Measurements from ENCODE around the gene ZC3HAV1L. TPM values are rescaled to one million over a fixed set of nuclear protein-coding genes. Genes with fewer than 3 reads are reported as not detected.

Gene ZC3HAV1L
- total and polyA plus RNA-seq, 5 experiments from 2014 or later: 0.23 to 0.36 (median 0.26) TPM; not detected in 2

DNA sequence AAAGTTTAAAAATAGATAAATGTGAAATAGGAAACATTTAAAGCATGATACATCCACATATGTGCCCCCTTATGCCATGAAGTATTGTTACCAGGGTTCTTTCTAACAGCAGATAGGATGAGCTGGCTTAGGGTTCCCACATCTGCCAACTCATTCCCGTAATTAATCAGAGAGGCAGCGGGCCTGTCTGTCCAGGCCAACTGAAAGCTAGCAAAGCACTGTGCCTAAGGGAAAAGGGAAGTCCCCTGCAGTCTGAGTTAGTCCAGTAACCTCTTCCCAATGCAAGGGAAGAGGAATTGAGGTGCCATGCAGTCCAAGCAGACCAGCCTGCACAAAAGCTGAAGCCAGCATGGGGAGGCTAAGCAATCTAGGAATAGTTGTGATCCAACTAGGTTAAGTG is 18.3 kb upstream of the ZC3HAV1L start:
- peaks cover 7 to 93% (median 25%) of the 10 kb centered on the region in 3 donors for H3K36me3 Mint-ChIP-seq
- ATAC-seq: no peak
- peaks cover 3 to 29% (median 17%) of the 10 kb centered on the region in 4 donors for H3K4me1 Mint-ChIP-seq
- H3K27ac Mint-ChIP-seq: peak overlapping the region in 7 of 10 donors; percentile 26 to 70 (median 34)
- H3K4me3 Mint-ChIP-seq: no peak overlapping the region
- POLR2A ChIA-PET: interaction anchor here (1.1 to 1.8 kb wide), 3 partner anchors 11 to 41 kb away, joined by 3 to 5 read pairs (median 3); no protein-coding TSS in a partner anchor
- H3K27me3 Mint-ChIP-seq: no peaks in the 10 kb centered on the region
- H3K9me3 Mint-ChIP-seq: no peaks in the 10 kb centered on the region
- DNase-seq: no peak

DNA sequence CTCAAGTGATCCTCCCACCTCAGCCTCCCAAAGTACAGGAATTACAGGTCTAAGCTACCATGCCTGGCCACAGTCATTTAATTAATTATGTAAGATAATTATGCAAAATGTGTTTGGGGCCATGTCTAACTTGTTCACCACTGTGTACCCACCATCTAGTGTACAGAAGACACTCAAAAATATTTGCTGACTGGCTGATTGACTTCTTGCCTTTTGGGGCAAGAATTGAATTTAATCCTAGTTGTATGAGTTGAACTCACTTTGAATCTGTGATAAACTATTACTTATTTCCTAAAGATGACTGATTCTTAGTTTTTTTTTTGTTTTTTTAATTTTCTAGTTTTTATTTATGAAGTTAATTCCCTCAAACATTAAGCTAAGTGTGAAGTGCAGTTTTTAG is 15.8 kb upstream of the ZC3HAV1L start:
- H3K27ac Mint-ChIP-seq: peak overlapping the region in 4 of 10 donors; percentile 4 to 38 (median 15)
- H3K27me3 Mint-ChIP-seq: no peaks in the 10 kb centered on the region
- H3K4me3 Mint-ChIP-seq: no peak overlapping the region
- peaks cover 4 to 26% (median 18%) of the 10 kb centered on the region in 4 donors for H3K4me1 Mint-ChIP-seq
- H3K9me3 Mint-ChIP-seq: no peaks in the 10 kb centered on the region
- DNase-seq (no peak), ATAC-seq (no peak)
- POLR2A ChIA-PET: interaction anchor here (0.6 to 1.7 kb wide), 3 partner anchors 13 to 21 kb away, joined by 3 to 6 read pairs (median 5); partner anchors contain the start of gene ZC3HAV1L
- peaks cover 12 to 98% (median 32%) of the 10 kb centered on the region in 3 donors for H3K36me3 Mint-ChIP-seq

DNA sequence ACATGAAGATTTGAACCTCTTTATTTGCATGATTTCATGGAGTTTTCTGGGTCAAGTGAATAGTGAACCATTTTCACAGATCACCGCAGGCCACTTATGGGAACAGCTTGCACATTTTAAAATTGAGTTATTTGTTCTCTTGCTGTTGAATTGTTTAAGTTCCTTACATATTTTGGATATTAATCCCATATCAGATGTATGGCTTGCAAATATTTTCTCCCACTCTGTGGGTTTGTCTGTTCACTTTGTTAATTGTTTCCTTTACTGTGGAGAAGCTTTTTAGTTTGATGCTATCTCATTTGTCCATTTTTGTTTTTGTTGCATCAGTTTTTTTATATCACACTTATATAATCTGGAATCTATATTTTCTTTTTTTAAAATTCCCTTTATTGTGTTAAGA is 14.1 kb upstream of the ZC3HAV1L start:
- peaks cover 28 to 98% (median 48%) of the 10 kb centered on the region in 3 donors for H3K36me3 Mint-ChIP-seq
- H3K27ac Mint-ChIP-seq: peak overlapping the region in 6 of 10 donors; percentile 34 to 77 (median 61)
- H3K27me3 Mint-ChIP-seq: no peaks in the 10 kb centered on the region
- no peak for DNase-seq
- ATAC-seq: no peak
- peaks cover 12 to 36% (median 31%) of the 10 kb centered on the region in 4 donors for H3K4me1 Mint-ChIP-seq
- POLR2A ChIA-PET: interaction anchor here (1.0 to 1.1 kb wide), 2 partner anchors 9 to 21 kb away, joined by 3 to 4 read pairs; no protein-coding TSS in a partner anchor
- H3K9me3 Mint-ChIP-seq: peaks cover 0 to 3% (median 0%) of the 10 kb centered on the region in 9 donors
- no peak overlapping the region for H3K4me3 Mint-ChIP-seq

DNA sequence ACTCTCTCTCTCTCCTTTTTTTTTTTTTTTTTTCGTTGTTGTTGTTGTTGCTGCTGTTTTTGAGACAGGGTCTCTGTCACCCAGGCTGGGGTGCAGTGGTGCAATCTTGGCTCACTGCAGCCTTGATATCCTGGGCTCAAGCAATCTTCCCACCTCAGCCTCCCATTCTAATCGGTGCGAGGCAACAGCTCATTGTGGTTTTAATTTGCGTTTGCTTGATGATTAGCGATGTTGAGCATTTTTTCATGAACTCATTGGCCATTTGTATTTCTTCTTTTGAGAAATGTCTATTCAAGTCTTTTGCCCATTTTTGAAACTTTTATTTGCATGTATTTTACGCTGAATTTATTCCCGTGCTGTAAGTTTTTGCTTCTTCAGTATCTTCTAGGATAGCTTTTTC is 13.3 kb upstream of the ZC3HAV1L start:
- Mint-ChIP-seq H3K4me1 (peaks cover 16 to 44% (median 39%) of the 10 kb centered on the region in 4 donors), H3K4me3 (peak overlapping the region in 2 of 10 donors; percentile 1 to 8), H3K36me3 (peaks cover 28 to 97% (median 48%) of the 10 kb centered on the region in 3 donors), H3K27me3 (no peaks in the 10 kb centered on the region), H3K27ac (peak overlapping the region in 7 of 10 donors; percentile 33 to 77 (median 60)), H3K9me3 (peaks cover 0 to 3% (median 0%) of the 10 kb centered on the region in 9 donors)
- no peak for DNase-seq
- POLR2A ChIA-PET: no interaction called here
- ATAC-seq: no peak

DNA sequence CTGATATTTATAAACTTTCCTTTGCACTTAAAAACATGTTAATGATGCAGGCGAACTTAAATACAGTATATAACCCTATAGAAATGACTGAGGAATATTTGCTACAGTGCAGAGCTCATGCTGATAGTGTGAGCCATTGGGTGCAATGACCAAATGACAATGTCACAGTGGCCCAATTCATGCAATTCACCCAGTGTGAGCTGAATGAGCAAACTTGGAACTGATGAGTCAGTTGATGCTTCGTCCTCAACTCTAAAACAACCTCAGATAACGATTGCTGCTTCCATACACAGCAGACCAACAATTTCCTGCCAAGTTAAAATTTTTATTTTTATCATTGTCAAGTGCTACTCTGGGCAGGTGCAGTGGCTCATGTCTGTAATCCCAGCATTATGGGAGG is 12.1 kb upstream of the ZC3HAV1L start:
- ATAC-seq: no peak
- Mint-ChIP-seq H3K4me1 (peaks cover 19 to 52% (median 50%) of the 10 kb centered on the region in 4 donors), H3K36me3 (peaks cover 23 to 94% (median 48%) of the 10 kb centered on the region in 3 donors), H3K4me3 (no peak overlapping the region), H3K27ac (peak overlapping the region in 7 of 10 donors; percentile 31 to 85 (median 68)), H3K9me3 (peaks cover 0 to 3% (median 0%) of the 10 kb centered on the region in 9 donors), H3K27me3 (no peaks in the 10 kb centered on the region)
- POLR2A ChIA-PET: interaction anchor here (1.0 kb wide), 1 partner anchor 22 kb away, joined by 3 read pairs; no protein-coding TSS in a partner anchor
- DNase-seq: no peak

DNA sequence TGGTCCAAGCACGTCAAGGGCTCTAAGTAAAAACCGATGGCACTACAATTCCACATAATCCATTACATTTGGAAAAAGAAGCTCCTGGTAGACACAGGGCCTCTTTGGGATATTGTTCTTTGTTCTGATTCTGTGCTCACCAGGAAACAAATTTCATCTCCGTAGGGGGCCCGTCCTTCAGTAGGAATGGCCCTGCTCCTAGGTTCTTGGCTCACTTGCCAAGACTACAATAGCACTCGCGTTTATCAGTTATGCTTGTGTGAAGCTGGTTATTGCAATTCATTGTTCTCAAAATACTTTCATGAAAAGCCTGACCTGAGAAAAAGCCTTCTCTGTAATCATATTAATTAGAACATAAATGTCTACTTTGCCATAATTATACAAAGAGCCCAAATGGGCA is 10.3 kb upstream of the ZC3HAV1L start:
- POLR2A ChIA-PET: interaction anchor here (0.6 to 1.5 kb wide), 4 partner anchors 13 to 1120 kb away, joined by 3 to 11 read pairs (median 3); no protein-coding TSS in a partner anchor
- Mint-ChIP-seq H3K27ac (peak overlapping the region in 8 of 10 donors; percentile 42 to 84 (median 70)), H3K4me3 (peak overlapping the region in 5 of 10 donors; percentile 7 to 73 (median 40)), H3K27me3 (no peaks in the 10 kb centered on the region), H3K9me3 (peaks cover 0 to 3% (median 0%) of the 10 kb centered on the region in 9 donors), H3K4me1 (peaks cover 27 to 61% (median 59%) of the 10 kb centered on the region in 4 donors), H3K36me3 (peaks cover 21 to 82% (median 44%) of the 10 kb centered on the region in 3 donors)
- ATAC-seq (no peak), DNase-seq (no peak)

DNA sequence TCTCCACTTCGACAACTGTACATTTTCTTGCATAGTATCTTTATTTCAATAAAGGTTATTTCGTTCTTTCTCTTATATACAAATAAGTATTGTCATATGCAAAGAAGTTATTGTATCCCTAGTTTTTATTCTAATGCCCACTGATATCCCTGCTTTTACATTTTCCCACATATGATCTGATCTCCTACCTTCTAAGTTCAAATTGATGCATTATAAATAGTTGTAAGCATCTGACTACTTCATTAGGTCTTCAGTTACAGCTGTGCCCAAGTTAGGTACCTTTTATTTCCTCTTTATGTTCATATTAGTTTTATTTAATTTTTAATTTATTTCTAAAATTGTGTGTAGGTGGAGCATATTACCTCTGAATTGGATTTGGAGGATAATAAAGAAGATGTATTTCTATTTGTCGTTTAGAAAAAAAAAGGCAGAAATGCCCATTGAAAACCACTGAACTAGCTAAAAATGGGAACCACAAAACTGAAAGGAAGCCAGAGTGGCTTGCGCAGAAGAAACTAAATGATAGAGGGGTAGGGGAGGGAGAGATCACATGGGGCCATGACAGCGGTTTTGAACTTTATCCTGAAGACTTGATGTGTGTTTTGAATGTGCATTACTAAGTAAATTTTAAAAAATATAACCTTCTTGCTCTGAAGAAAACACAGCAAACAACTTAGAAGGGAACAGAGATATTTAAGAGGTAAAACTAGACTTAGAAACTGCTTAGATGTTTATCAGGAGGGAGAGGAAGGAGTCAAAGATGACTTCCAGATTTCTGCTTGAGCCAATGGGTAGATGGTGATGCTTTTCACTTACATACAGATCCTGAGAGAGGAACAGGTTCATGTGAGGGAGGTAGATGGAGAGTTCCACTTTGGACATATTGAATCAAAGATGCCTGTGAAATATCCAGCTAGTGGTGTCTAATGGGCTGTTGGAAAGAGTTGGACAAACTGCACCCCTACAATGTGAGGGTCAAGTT is 9.3 kb upstream of the ZC3HAV1L start:
- ATAC-seq (peak; percentile 29 to 70), DNase-seq (peak in 3 of 10 donors; percentile 35 to 46 (median 46))
- POLR2A ChIA-PET: interaction anchor here (0.7 to 1.5 kb wide), 2 partner anchors 14 to 153 kb away, joined by 3 to 11 read pairs; no protein-coding TSS in a partner anchor
- Mint-ChIP-seq H3K27ac (peak overlapping the region; percentile 23 to 93 (median 78)), H3K27me3 (no peaks in the 10 kb centered on the region), H3K4me3 (peak overlapping the region in 9 of 10 donors; percentile 40 to 73 (median 55)), H3K36me3 (peaks cover 21 to 72% (median 44%) of the 10 kb centered on the region in 3 donors), H3K9me3 (peaks cover 0 to 3% (median 0%) of the 10 kb centered on the region in 9 donors), H3K4me1 (peaks cover 31 to 66% (median 64%) of the 10 kb centered on the region in 4 donors)

DNA sequence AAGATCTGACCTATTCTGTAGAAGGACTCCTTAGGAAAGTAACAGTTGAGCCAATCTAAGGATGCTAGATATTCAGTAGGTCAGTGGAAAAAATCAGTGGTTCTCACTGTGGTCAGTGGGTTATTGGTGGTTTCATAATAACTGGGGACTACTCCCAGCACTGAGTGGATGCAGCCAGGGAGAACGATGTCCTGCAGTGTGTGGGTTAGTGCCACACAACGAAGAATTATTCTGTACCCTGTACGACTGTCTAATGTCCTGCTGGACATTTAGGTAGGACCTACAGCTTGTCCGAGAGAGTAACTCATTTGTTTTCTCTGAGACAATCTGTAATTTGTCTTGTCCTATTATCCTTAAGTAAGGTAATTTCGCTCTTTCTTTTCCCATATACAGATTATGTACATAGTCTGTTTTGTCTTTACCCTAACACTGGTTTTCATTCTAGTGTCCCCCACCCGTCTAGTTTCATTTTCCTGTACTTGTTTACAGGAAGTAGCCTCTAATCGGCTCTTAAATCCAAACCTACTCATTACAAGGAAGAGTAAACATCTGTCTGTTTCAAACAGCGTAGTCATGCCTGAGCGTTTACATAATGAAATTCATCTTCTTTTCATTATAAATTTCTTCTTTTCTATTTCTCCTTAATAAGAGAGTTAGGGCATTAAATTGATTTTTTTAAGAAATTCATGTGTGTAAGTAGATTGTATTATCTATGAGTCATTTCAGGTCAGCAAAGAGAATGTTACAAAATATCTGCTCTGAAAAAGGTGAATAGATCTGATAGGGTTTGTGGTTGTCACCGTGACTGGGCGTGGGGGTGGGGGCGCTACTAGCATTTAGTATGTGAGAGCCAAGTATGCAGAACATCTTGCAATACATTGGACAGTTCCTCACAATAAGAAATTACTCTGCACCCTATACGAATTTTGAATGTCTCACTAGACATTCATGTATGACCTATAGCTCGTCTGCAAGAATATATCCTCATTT is 8.3 kb upstream of the ZC3HAV1L start:
- Mint-ChIP-seq H3K36me3 (peaks cover 21 to 62% (median 35%) of the 10 kb centered on the region in 3 donors), H3K27me3 (no peaks in the 10 kb centered on the region), H3K4me1 (peaks cover 30 to 61% (median 59%) of the 10 kb centered on the region in 4 donors), H3K4me3 (peak overlapping the region in 9 of 10 donors; percentile 7 to 68 (median 42)), H3K9me3 (peaks cover 0 to 3% (median 0%) of the 10 kb centered on the region in 9 donors), H3K27ac (peak overlapping the region; percentile 39 to 93 (median 78))
- POLR2A ChIA-PET: interaction anchor here (0.7 to 1.2 kb wide), 4 partner anchors 10 to 152 kb away, joined by 3 to 4 read pairs (median 3); a partner anchor contains a TSS
- ATAC-seq (peak; percentile 52 to 55), DNase-seq (peak in 9 of 10 donors; percentile 23 to 71 (median 37))

DNA sequence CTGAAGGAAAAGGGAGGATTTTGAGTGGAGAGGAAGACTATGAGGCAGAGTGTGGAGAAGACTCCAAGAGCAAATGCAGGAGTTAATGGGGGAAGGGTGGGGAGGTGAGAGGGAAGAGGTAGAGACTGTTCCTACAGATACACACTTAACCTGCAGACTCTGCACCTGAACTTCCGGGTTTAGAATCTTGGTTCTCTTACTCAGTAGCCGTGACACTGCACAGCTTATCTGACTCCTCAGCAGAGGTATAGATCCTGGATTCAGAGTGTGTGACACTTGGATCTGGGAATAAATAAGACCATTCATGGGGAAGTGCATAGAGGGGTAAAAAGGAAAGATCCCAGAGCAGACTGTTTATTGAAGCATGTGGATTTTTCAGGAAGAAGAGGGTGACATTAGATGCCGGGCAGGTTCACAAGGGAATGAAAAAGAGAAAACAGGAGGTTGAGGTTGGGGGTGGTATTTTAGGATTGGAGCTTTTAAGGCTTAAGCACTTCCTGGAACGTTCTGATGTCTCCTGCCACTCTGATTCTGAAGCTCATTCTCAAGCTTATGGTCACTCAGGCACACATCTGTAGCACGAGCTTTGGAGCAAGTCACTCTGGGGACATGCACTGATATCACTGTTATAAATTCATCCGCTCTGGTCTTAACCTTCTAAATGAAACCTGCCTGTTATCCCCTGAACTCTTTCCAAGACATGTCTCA is 5.7 kb upstream of the ZC3HAV1L start:
- Mint-ChIP-seq H3K27ac (peak overlapping the region; percentile 6 to 88 (median 72)), H3K4me3 (peak overlapping the region in 5 of 10 donors; percentile 1 to 63 (median 14)), H3K9me3 (peaks cover 0 to 3% (median 0%) of the 10 kb centered on the region in 9 donors), H3K4me1 (peaks cover 29 to 53% (median 50%) of the 10 kb centered on the region in 4 donors), H3K36me3 (peaks cover 15 to 36% (median 21%) of the 10 kb centered on the region in 3 donors), H3K27me3 (peaks cover 0 to 1% (median 0%) of the 10 kb centered on the region in 5 donors)
- POLR2A ChIA-PET: interaction anchor here (0.7 to 1.5 kb wide), 4 partner anchors 14 to 86 kb away, joined by 3 to 7 read pairs (median 4); no protein-coding TSS in a partner anchor
- DNase-seq (no peak), ATAC-seq (peak; percentile 29 to 41)

DNA sequence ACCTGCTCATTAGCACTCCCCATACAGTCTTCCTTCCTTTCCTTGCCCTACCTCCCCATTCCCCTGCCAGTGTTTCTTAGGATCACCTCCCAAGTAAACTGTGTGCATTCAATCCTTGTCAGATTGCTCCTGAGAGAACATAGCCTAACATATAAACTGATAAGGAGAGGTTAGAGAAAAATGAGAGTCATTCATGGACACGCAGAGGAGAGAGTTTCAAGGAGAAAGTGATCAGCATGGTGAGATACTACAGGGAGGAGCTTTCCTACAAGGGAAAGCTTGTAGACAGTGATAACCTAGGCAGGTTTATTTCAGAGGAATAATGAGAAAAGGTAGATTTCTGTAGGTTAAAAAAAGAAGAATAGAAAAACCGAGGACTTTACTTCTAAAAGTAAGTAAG is 2.8 kb upstream of the ZC3HAV1L start:
- Mint-ChIP-seq H3K4me3 (peak overlapping the region in 1 of 10 donors; percentile 26), H3K27ac (peak overlapping the region in 1 of 10 donors; percentile 1), H3K4me1 (peaks cover 17 to 33% (median 27%) of the 10 kb centered on the region in 4 donors), H3K27me3 (peaks cover 0 to 1% (median 0%) of the 10 kb centered on the region in 5 donors), H3K36me3 (peaks cover 0 to 11% (median 6%) of the 10 kb centered on the region in 3 donors), H3K9me3 (no peaks in the 10 kb centered on the region)
- POLR2A ChIA-PET: interaction anchor here (0.5 kb wide), 1 partner anchor 231 kb away, joined by 4 read pairs; no protein-coding TSS in a partner anchor
- no peak for DNase-seq
- ATAC-seq: no peak

Measured in naive thymus-derived CD8-positive, alpha-beta T cell (primary cell).